Measurements from ENCODE around the gene KRTAP5-11.
"Not testable (repeated sequence)": the region's sequence is repeated elsewhere in the genome, so short reads cannot be mapped to it uniquely, and the experiment has no call there.

Gene KRTAP5-11

GRCh38 chr11:71545405-71545966 lies 37.2 kb downstream of the KRTAP5-11 start:
- H3K4me3 ChIP-seq (ENCODE audit: low read depth, low read length) = no peak overlapping the region
- TF ChIP-seq, protein P1, sequence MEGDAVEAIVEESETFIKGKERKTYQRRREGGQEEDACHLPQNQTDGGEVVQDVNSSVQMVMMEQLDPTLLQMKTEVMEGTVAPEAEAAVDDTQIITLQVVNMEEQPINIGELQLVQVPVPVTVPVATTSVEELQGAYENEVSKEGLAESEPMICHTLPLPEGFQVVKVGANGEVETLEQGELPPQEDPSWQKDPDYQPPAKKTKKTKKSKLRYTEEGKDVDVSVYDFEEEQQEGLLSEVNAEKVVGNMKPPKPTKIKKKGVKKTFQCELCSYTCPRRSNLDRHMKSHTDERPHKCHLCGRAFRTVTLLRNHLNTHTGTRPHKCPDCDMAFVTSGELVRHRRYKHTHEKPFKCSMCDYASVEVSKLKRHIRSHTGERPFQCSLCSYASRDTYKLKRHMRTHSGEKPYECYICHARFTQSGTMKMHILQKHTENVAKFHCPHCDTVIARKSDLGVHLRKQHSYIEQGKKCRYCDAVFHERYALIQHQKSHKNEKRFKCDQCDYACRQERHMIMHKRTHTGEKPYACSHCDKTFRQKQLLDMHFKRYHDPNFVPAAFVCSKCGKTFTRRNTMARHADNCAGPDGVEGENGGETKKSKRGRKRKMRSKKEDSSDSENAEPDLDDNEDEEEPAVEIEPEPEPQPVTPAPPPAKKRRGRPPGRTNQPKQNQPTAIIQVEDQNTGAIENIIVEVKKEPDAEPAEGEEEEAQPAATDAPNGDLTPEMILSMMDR (IDR thresholded peaks at IDR 0.05; ENCODE audit: low read depth, low read length) = no peak
- TF ChIP-seq POLR2A (IDR thresholded peaks at IDR 0.05; ENCODE audit: extremely low read depth, insufficient read length) (no peak), MYC (IDR thresholded peaks at IDR 0.05; ENCODE audit: low read depth, low read length) (no peak), MAX (IDR thresholded peaks at IDR 0.05; ENCODE audit: low read depth, low read length) (no peak)
- DNase-seq (ENCODE audit: low read depth) = no peak

DNA sequence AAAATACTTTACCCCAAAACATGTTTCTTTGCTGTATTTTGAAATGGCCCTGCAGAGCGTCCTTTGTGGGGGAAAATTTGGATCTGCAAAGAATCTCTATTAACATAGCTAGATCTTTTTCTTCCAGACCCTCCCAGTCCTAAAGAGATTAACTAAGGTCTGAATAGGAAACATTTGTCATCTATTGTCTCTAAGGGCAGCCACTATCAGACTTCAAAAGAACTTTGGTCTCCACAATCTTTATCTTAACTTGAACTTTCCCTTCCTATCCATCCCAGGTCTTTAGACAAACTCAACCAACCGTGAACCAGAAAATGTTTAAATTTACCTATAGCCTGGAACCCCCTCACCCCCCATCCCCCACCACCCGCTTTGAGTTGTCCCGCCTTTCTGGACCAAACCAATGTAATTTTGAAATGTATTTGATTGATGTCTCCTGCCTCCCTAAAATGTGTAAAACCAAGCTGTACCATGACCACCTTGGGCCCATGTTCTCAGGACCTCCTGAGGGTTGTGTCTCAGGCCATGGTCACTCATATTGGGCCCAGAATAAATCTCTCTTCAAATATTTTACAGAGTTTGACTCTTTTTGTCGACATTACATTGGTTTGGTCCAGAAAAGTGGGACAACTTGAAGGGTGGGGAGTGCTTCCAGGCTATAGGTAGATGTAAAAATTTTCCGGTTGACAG lies 38.0 kb downstream of the KRTAP5-11 start:
- TF ChIP-seq MAX (IDR thresholded peaks at IDR 0.05; ENCODE audit: low read depth, low read length) (no peak), POLR2A (IDR thresholded peaks at IDR 0.05; ENCODE audit: extremely low read depth, insufficient read length) (no peak), MYC (IDR thresholded peaks at IDR 0.05; ENCODE audit: low read depth, low read length) (no peak)
- TF ChIP-seq, protein P1 (IDR thresholded peaks at IDR 0.05; ENCODE audit: low read depth, low read length) = no peak
- no peak overlapping the region for H3K4me3 ChIP-seq (ENCODE audit: low read depth, low read length)
- DNase-seq (ENCODE audit: low read depth) = no peak

GRCh38 chr11:71543866-71544265 lies 38.8 kb downstream of the KRTAP5-11 start:
- peak; percentile 84 for DNase-seq (ENCODE audit: low read depth)
- TF ChIP-seq MAX (IDR thresholded peaks at IDR 0.05; ENCODE audit: low read depth, low read length) = peak; percentile 81
- 0 out of 2 replicates have a peak, but pooled peaks have one; percentile 42 for TF ChIP-seq MYC (IDR thresholded peaks at IDR 0.05; ENCODE audit: low read depth, low read length)
- TF ChIP-seq, protein P1 (IDR thresholded peaks at IDR 0.05; ENCODE audit: low read depth, low read length) = no peak
- TF ChIP-seq POLR2A (IDR thresholded peaks at IDR 0.05; ENCODE audit: extremely low read depth, insufficient read length) = no peak
- H3K4me3 ChIP-seq (ENCODE audit: low read depth, low read length) = no peak overlapping the region

DNA sequence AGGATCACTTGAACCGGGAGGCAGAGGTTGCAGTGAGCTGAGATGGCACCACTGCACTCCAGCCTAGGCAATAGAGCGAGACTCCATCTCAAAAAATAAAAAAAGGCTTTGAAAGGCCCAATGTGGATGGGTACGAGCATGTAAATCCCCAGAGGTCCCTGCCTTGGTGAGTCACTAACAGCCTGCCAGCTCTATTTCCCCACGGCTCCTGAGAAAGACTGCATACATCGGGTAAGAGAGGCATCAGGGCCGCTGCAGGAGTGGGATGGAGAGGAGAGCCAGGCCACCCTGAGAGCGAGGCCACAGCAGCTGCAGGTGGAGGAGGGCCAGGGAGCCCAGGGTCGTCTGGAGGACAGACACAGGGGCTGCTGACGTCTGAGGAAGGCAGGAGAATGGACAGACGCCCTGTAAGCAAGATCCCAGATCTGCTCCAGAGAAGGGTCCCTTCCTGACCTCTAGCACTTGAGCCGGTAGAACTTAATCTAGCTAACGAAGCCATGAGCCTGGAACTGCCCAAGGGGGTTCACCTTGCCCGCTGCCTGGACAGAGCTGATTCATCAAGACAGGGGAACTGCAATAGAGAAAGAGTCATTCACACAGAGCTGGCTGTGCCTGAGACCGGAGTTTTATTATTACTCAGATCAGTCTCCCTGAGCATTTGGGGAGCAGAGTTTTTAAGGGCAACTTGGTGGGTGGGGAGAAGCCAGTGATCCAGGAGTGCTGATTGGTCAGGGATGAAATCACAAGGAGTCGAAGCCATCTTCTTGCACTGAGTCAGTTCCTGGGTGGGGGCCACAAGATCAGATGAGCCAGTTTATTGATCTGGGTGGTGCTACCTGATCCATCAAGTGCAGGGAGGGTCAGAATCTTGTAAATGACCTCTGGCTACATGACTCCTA lies 39.5 kb downstream of the KRTAP5-11 start:
- DNase-seq (ENCODE audit: low read depth) = peak; percentile 73

GRCh38 chr11:71542382-71542781 lies 40.3 kb downstream of the KRTAP5-11 start:
- no peak for DNase-seq (ENCODE audit: low read depth)
- no peak for TF ChIP-seq MYC (IDR thresholded peaks at IDR 0.05; ENCODE audit: low read depth, low read length)

More for the DNA sequence above, 39.5 kb downstream of the KRTAP5-11 start:
- no peak for TF ChIP-seq POLR2A (IDR thresholded peaks at IDR 0.05; ENCODE audit: extremely low read depth, insufficient read length)
- TF ChIP-seq MAX (IDR thresholded peaks at IDR 0.05; ENCODE audit: low read depth, low read length) = no peak
- TF ChIP-seq, protein P1 (IDR thresholded peaks at IDR 0.05; ENCODE audit: low read depth, low read length) = no peak
- no peak for TF ChIP-seq MYC (IDR thresholded peaks at IDR 0.05; ENCODE audit: low read depth, low read length)
- H3K4me3 ChIP-seq (ENCODE audit: low read depth, low read length) = no peak overlapping the region

GRCh38 chr11:71540521-71541304 lies 42.0 kb downstream of the KRTAP5-11 start:
- H3K4me3 ChIP-seq (ENCODE audit: low read depth, low read length); DNase-seq (ENCODE audit: low read depth): not testable (repeated sequence)

More at GRCh38 chr11:71542382-71542781, 40.3 kb downstream of the KRTAP5-11 start:
- no peak overlapping the region for H3K4me3 ChIP-seq (ENCODE audit: low read depth, low read length)

DNA sequence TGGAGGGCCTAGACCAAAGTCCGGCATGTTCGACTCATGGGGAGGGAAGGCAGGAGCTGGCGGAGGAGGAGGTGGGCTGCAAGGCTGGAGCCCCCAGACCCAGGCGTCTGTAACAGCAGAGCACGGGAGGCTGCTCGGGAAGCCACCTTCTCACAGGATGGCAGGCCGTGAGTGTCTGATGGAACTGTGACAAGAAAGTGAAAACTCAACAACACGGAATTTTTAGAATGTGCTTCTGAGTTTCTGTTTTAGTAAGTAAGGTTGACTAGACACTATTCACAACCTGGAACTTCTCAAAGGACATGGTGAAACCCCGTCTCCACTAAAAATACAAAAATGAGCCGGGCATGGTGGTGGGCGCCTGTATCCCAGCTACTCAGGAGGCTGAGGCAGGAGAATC lies 42.7 kb downstream of the KRTAP5-11 start:
- H3K4me3 ChIP-seq (ENCODE audit: low read depth, low read length); DNase-seq (ENCODE audit: low read depth): not testable (repeated sequence)
